T-helper 2 cell treated with Interferon-gamma antibody and Interleukin-4, amounts not matched to agents 5 μg/mL and 100 μg/mL, for 36 hours (primary cell): Measurements from ENCODE around the gene COA5.

ENCODE experiments used
- DNase-seq: peaks from one replicate; pipeline ENCODE4 v3.0.0; 2021; ENCODE audit warnings: low spot score
- H3K27ac Mint-ChIP-seq: one replicate; pipeline ENCODE4 v1.8.0; 2021; ENCODE audit warnings: mild to moderate bottlenecking, mixed read lengths
- H3K27me3 Mint-ChIP-seq: one replicate; pipeline ENCODE4 v1.8.0; 2021; ENCODE audit warnings: low read depth, mixed read lengths
- H3K36me3 Mint-ChIP-seq: one replicate; pipeline ENCODE4 v1.8.0; 2021; ENCODE audit warnings: low read depth, mixed read lengths
- H3K4me1 Mint-ChIP-seq: one replicate; pipeline ENCODE4 v1.8.0; 2021; ENCODE audit warnings: low read depth, mixed read lengths
- H3K4me3 Mint-ChIP-seq: one replicate; pipeline ENCODE4 v1.8.0; 2022; ENCODE audit warnings: mild to moderate bottlenecking, moderate library complexity, mixed read lengths
- H3K9me3 Mint-ChIP-seq: one replicate; pipeline ENCODE4 v1.8.0; 2021; ENCODE audit warnings: mixed read lengths

COA5 gene

DNA sequence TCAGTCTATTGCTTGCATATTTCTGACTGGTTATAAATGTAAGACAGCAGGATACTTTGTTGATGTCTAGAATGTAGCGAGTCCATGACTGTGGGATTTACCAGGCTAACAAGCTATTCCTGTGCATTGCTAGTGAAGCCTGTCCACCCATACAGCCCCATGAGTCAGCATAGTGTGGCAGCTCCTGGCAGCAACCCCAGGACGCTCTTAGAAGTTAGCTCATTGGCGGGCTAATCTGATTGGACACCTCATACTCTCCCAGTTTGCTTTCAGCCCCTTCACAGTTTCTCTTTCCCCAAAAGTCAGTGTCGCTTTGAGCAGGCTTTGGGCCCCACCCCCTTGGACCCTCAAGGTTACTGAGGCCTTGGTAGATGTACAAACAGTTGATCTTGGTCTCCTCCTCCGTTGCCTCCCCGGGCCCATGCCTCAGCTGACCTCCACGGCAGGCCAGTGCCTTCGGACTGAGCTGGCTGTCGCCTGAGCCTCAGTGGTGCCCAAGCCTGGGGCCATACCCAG, 48.0 kb downstream of the COA5 start:
- Mint-ChIP-seq H3K9me3 (no peaks in the 10 kb centered on the region), H3K27me3 (no peaks in the 10 kb centered on the region), H3K27ac (peak overlapping the region; percentile 52), H3K4me3 (no peak overlapping the region), H3K4me1 (peaks cover 38% of the 10 kb centered on the region), H3K36me3 (peaks cover 55% of the 10 kb centered on the region)
- no peak for DNase-seq

DNA sequence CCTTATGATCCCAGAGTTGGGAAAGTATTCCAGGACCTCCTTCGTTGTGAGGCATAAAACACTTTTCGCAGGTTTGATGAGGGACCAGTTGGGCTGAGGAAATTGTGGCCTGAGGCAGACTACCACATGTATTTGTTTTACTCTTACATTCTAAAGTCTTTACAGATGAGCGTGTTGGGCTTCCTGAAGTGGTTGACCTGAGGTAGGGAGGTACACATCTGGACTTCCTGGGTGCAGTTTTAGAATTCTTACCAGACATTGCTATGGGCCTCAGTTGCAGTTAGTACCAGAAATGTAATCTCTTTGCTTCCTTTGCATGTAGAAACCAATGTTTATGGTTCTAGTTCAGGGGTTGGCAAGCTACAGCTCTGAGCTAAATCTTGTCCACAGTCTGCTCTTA, 48.7 kb downstream of the COA5 start:
- peak overlapping the region; percentile 76 for H3K27ac Mint-ChIP-seq
- peaks cover 62% of the 10 kb centered on the region for H3K36me3 Mint-ChIP-seq
- no peaks in the 10 kb centered on the region for H3K9me3 Mint-ChIP-seq
- DNase-seq, result no peak
- H3K4me1 Mint-ChIP-seq, result peaks cover 41% of the 10 kb centered on the region
- H3K27me3 Mint-ChIP-seq, result no peaks in the 10 kb centered on the region
- H3K4me3 Mint-ChIP-seq, result peak overlapping the region; percentile 40

DNA sequence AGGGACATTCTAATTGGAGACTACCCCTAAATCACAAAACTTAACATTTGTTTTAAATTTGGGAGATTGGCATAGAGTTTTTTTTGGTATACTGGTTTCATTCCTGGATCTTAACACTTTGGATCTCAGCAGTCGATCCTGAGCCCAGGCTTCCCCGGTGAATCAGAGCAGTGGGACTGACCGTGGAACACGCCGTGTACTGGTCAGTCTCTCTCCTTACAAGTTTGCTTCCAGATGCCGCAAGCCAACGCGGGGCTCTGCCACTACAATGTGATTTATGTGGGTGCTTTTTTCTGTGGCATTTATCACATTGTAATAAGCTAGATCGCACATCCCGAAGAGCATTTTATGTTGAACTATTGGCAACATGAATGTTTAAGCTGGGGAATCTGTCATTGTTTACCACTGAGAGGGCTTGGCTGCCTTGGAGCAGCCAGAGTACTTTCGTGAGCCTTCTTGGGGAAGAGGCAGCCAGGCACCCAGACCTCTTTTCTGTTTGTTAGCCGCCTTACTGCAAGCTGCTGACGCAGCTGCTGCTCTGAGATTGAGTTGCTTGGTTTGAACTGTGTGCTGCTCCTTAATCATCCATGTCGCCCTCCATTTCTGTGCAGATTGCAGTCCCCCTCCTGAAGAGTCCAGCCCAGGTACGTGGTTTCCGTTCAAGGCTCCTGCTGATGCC, 49.3 kb downstream of the COA5 start:
- H3K4me3 Mint-ChIP-seq, result peak overlapping the region; percentile 40
- peak overlapping the region; percentile 76 for H3K27ac Mint-ChIP-seq
- H3K27me3 Mint-ChIP-seq, result no peaks in the 10 kb centered on the region
- H3K36me3 Mint-ChIP-seq, result peaks cover 66% of the 10 kb centered on the region
- peaks cover 41% of the 10 kb centered on the region for H3K4me1 Mint-ChIP-seq
- DNase-seq, result no peak
- H3K9me3 Mint-ChIP-seq, result no peaks in the 10 kb centered on the region

GRCh38 chr2:98556344-98557033, 51.8 kb downstream of the COA5 start:
- Mint-ChIP-seq H3K36me3 (peaks cover 83% of the 10 kb centered on the region), H3K27ac (no peak overlapping the region), H3K27me3 (no peaks in the 10 kb centered on the region)

DNA sequence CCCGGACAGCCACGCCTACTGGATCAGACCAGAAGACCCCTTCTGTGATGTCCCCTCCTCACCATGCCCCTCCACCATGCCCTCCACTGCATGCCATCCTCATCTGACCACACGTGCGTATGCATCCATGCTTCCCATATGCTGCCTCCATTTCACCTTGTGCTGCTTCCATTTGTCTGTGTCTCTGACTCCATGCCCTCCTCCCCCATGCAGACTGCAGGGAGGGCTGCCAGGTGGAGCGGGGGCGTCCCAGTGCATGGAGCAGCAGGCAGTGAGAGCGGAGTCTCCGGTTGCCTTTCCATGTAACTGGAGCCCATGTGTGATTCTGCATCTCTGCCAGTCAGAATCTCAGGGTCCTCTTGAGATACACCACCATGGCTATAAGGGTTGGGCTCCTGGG, 52.6 kb downstream of the COA5 start:
- Mint-ChIP-seq H3K4me1 (peaks cover 56% of the 10 kb centered on the region), H3K27ac (no peak overlapping the region), H3K4me3 (no peak overlapping the region), H3K27me3 (no peaks in the 10 kb centered on the region), H3K36me3 (peaks cover 80% of the 10 kb centered on the region), H3K9me3 (no peaks in the 10 kb centered on the region)
- DNase-seq, result no peak

More at GRCh38 chr2:98556344-98557033, 51.8 kb downstream of the COA5 start:
- Mint-ChIP-seq H3K4me3 (no peak overlapping the region), H3K9me3 (no peaks in the 10 kb centered on the region), H3K4me1 (peaks cover 52% of the 10 kb centered on the region)
- no peak for DNase-seq

DNA sequence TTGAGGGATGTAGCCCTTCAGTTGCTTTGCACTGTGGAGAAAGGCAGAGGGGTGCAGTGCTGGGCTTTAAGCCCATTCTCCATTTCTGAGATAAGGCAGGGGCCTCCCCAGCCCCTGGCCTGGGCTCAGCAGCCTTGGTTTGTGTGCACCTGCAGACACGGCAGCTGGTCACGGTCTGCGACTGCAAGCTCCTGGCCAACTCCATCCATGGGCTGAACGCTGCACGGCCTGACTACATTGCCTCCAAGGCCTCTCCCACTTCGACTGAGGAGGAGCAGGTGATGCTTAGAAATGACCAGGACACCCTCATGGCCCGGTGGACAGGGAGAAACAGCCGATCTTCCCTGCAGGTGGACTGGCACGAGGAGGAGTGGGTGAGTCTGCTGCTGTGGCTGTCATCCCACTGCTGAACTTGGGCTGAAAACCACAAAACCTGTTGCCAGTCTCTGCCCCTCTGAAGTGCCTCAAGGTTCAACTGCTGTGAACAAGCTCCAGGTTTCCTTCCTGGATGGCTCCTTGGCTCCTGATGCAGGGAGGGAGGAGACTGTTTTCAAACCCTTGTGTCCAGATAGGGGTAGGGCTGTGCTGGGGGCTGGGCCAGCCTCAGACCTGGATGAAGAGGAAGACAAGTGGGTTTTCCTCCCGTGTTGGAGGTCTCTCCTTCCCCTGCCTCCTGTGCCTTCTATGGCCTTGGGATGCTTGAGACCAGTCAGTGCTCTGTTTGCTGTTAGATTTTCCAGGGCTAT, 54.0 kb downstream of the COA5 start:
- H3K27ac Mint-ChIP-seq, result no peak overlapping the region
- peaks cover 51% of the 10 kb centered on the region for H3K4me1 Mint-ChIP-seq
- peaks cover 73% of the 10 kb centered on the region for H3K36me3 Mint-ChIP-seq
- H3K4me3 Mint-ChIP-seq, result no peak overlapping the region
- H3K27me3 Mint-ChIP-seq, result no peaks in the 10 kb centered on the region
- no peaks in the 10 kb centered on the region for H3K9me3 Mint-ChIP-seq
- DNase-seq, result no peak

GRCh38 chr2:98552499-98553179, 55.7 kb downstream of the COA5 start:
- Mint-ChIP-seq H3K9me3 (no peaks in the 10 kb centered on the region), H3K4me1 (peaks cover 49% of the 10 kb centered on the region), H3K36me3 (peaks cover 68% of the 10 kb centered on the region), H3K4me3 (no peak overlapping the region), H3K27ac (peak overlapping the region; percentile 34), H3K27me3 (no peaks in the 10 kb centered on the region)
- no peak for DNase-seq

DNA sequence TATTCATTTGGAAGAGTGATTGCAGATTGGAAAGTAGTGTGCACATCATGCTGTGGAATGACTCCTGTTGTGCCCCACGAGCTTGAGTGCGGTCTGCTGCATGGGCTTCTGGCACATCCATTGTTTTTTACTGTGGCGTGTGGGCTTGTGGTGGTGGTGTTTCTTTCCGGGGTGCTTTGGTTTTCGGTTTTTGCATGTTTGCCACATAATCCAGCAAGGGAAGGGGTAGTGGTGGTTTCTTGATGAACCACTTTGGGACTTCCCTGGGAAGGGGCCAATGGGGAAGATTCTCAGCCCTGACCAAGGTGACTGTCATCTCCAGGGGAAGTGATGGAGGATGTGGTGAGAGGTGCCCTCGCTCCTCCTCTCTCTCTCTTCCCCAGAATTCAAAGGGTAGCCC, 57.0 kb downstream of the COA5 start:
- Mint-ChIP-seq H3K27ac (peak overlapping the region; percentile 13), H3K4me3 (no peak overlapping the region), H3K9me3 (no peaks in the 10 kb centered on the region), H3K27me3 (no peaks in the 10 kb centered on the region), H3K4me1 (peaks cover 53% of the 10 kb centered on the region), H3K36me3 (peaks cover 74% of the 10 kb centered on the region)
- peak; percentile 65 for DNase-seq

DNA sequence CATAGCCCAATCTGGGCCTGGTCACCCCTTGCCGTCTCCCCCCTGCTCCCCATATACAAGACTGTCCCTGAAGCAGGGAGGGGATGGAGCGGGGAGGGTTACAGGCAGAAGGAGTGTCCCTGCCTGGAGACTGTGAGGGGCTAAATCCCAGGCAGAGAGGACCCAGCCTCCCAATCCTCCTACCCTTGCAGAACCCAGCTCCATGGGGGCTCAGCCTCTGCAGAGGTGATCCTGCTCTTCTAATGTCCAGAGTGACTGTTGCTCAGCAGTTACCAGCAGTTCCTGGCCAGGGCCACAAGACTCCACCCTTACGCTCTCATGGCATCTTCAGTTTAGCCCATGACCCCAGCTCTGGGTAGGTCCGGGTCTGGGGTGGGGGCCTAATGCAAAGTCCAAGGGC, 58.1 kb downstream of the COA5 start:
- Mint-ChIP-seq H3K4me1 (peaks cover 49% of the 10 kb centered on the region), H3K4me3 (no peak overlapping the region)

More for the DNA sequence above, 58.1 kb downstream of the COA5 start:
- DNase-seq, result no peak
- Mint-ChIP-seq H3K36me3 (peaks cover 76% of the 10 kb centered on the region), H3K27ac (peak overlapping the region; percentile 24), H3K9me3 (no peaks in the 10 kb centered on the region), H3K27me3 (no peaks in the 10 kb centered on the region)
